Measurements from ENCODE around the gene PLEKHA8. TPM values are rescaled to one million over a fixed set of nuclear protein-coding genes. Genes with fewer than 3 reads are reported as not detected.
A peak's percentile ranks its signal among the peaks of the same experiment; 100 is the strongest.

The PLEKHA8 gene
- total and polyA plus RNA-seq, 11 donors = 1.5 to 6.8 (median 4.1) TPM

DNA sequence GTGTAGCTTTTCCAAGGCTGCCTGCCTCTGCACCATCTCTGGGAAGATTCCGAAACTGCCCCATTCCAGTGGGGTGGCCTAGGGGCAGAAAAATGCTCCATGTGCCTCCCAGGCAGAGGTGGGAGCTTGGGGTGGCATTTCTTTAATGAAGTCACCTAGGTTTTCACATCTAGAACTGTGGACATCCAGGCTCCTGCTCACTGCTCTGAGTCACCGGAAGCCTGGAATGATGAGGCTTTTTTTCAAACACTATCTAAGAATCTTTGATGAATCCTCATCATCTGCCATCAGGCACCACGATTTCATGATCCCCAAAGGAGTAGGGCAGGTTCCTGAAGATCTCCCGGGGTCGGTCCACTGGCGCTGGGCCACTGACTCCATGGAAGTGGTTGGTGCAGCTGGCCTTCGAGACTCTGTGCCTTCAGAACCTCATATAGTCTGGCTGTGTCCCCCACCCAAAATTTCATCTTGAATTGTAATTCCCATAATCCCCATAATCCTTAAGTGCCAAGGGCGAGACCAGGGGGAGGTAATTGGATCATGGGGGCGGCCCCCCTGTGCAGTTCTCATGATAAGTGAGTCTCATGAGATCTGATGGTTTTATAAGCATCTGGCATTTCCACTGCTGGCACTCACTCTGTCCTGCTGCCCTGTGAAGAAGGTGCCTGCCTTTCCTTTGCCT lies 143.7 kb downstream of the PLEKHA8 start:
- H3K27ac ChIP-seq = peak overlapping the region in 6 of 12 donors; percentile 13 to 82 (median 74)
- no peaks in the 10 kb centered on the region for H3K27me3 ChIP-seq
- H3K4me3 ChIP-seq = no peak overlapping the region
- H3K4me1 ChIP-seq = peaks cover 0 to 90% (median 38%) of the 10 kb centered on the region in 12 donors
- no peak for ATAC-seq
- H3K36me3 ChIP-seq = no peaks in the 10 kb centered on the region
- TF ChIP-seq CTCF (IDR thresholded peaks at IDR 0.05) (no peak), POLR2A (IDR thresholded peaks at IDR 0.05) (no peak)
- no peak for DNase-seq
- no peaks in the 10 kb centered on the region for H3K9me3 ChIP-seq
- WGBS, 4 donors = 77 to 95% (median 89%) methylated on average over 8 to 9 of the region's 9 CpGs
- intact Hi-C loops (cut with DNase I) = loop anchor here in 4 of 10 donors (5.0 to 10.0 kb wide), 3 partner anchors 73 to 305 kb away; partner anchors contain the start of gene NOD1 (in 1 of the 4)

DNA sequence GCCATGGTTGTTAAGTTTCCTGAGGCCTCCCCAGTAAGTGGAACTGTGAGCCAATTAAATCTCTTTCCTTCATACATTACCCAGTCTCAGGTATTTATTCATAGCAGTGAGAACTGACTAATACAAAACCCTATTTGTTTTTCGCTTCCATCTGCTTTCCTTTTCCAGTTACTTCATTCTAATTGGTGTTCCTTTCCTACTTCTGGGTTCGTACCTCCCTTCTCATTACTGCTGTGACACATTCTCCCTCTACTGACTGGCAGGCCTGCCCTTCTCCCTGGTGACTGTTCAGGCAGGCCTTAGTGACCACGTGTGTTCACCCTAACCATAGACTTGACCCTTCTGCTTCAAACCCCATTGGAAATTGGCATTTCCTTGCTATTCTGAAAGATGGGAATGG lies 144.2 kb downstream of the PLEKHA8 start:
- Histone ChIP-seq H3K27ac (peak overlapping the region; percentile 13 to 89 (median 74)), H3K36me3 (no peaks in the 10 kb centered on the region), H3K4me3 (no peak overlapping the region), H3K9me3 (no peaks in the 10 kb centered on the region), H3K4me1 (peaks cover 0 to 95% (median 39%) of the 10 kb centered on the region in 12 donors), H3K27me3 (no peaks in the 10 kb centered on the region)
- TF ChIP-seq CTCF (IDR thresholded peaks at IDR 0.05) (no peak), POLR2A (IDR thresholded peaks at IDR 0.05) (no peak)
- intact Hi-C loops (cut with DNase I) = loop anchor here in 4 of 10 donors (5.0 to 10.0 kb wide), 3 partner anchors 72 to 305 kb away; partner anchors contain the start of gene NOD1 (in 1 of the 4)
- 74 to 85% (median 84%) methylated on average over 3 of the region's 3 CpGs for WGBS, 4 donors
- DNase-seq (no peak), ATAC-seq (peak in 1 of 4 donors; percentile 2)

DNA sequence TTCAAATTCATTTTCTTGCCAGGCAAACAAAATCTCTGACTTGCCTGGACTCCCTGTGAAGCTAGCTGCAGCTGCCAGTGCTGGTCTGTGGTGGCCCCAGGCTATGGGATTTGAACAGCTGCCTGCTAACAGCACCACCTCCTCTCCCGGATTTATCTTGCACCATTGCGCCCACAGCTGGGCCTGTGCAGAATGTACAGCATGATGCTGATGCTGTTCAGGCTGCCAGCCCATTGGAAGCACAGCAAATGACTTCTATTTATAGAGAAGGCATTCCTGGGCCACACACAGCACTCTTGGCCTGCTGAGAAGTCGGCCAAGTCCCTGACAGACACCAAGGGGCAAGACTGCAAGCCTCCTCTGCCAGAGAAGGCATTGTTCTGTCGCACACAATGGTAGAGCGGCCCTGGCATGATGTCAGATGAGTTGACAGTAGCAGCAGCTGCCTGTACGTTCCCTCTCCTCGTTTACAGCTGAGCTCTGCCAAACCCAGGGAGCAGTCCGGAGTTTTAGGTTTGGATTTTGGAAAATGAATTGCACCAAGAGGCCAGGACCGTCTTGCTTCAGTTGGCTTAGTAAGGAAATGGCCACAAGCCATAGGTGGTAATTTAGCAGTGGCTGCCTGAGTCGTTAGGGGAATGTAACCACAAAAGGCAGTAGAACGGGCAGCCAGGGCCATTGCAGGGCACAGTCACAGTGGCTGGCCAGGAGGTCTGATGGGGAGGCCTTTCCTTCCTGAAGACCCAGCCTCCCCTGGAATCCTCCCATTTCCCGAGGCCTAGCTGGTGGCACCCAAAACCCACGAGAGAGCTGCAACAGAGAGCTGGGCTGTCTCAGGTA lies 145.1 kb downstream of the PLEKHA8 start:
- no peaks in the 10 kb centered on the region for H3K36me3 ChIP-seq
- no peak overlapping the region for H3K4me3 ChIP-seq
- TF ChIP-seq CTCF (IDR thresholded peaks at IDR 0.05) = peak in 7 of 12 donors; percentile 13 to 52 (median 22)
- no peak for TF ChIP-seq POLR2A (IDR thresholded peaks at IDR 0.05)
- no peaks in the 10 kb centered on the region for H3K27me3 ChIP-seq
- peak overlapping the region; percentile 69 to 89 (median 76) for H3K27ac ChIP-seq
- H3K4me1 ChIP-seq = peaks cover 0 to 97% (median 39%) of the 10 kb centered on the region in 12 donors
- ATAC-seq (peak; percentile 89 to 91 (median 90)), DNase-seq (peak; percentile 75 to 91 (median 78))
- WGBS, 4 donors = 23 to 52% (median 43%) methylated on average over 10 to 13 of the region's 13 CpGs
- no peaks in the 10 kb centered on the region for H3K9me3 ChIP-seq
- intact Hi-C loops (cut with DNase I) = loop anchor here in 4 of 10 donors (5.0 to 10.0 kb wide), 3 partner anchors 72 to 304 kb away; partner anchors contain the start of gene NOD1 (in 1 of the 4)

DNA sequence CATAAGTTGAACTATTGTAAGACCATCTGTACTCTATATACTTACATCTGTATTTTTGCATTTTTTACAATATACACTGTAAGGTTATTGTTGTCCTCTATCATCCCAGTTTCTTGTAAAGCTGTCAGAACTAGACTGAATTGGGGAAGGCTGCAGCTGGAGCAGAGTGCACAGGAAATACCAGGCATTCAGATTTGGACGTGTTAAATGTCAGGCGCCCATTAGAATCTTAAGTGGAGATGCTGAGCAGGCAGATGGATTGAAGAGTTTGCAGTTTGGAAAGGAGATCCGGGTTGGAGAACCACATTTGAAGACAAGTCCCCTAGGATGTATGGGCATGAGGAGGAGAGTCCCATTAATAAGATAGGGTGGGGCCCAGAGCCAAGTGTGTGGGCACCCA lies 147.0 kb downstream of the PLEKHA8 start:
- intact Hi-C loops (cut with DNase I) = loop anchor here in 4 of 10 donors (5.0 to 10.0 kb wide), 3 partner anchors 52 to 80 kb away; no protein-coding TSS in a partner anchor
- TF ChIP-seq POLR2A (IDR thresholded peaks at IDR 0.05) (no peak), CTCF (IDR thresholded peaks at IDR 0.05) (no peak)
- Histone ChIP-seq H3K9me3 (no peaks in the 10 kb centered on the region), H3K36me3 (no peaks in the 10 kb centered on the region), H3K4me1 (peaks cover 0 to 94% (median 45%) of the 10 kb centered on the region in 12 donors), H3K27me3 (no peaks in the 10 kb centered on the region), H3K27ac (peak overlapping the region in 4 of 12 donors; percentile 12 to 82 (median 48)), H3K4me3 (no peak overlapping the region)
- no peak for DNase-seq
- WGBS, 4 donors = 25 to 32% (median 29%) methylated on average over 3 of the region's 3 CpGs
- ATAC-seq = no peak
